ENCODE measurements around the gene TRAF4. TPM values are rescaled to one million over a fixed set of nuclear protein-coding genes. Genes with fewer than 3 reads are reported as not detected.

Gene TRAF4
- total and polyA plus RNA-seq, 4 donors: 8.5 to 32.0 (median 23.9) TPM

GRCh38 chr17:28714281-28714680 is 29.5 kb upstream of the TRAF4 start:
- no peak overlapping the region for H3K4me3 ChIP-seq (ENCODE audit: low read depth in 1 of 3, low read length in 3 of 3)
- H3K27ac ChIP-seq (ENCODE audit: low read depth in 1 of 2, low read length in 2 of 2): no peak overlapping the region
- H3K36me3 ChIP-seq (ENCODE audit: control insufficient read depth in 4 of 4, insufficient read depth in 3 of 4, low read depth in 1 of 4, low read length in 3 of 4): no peaks in the 10 kb centered on the region
- no peaks in the 10 kb centered on the region for H3K27me3 ChIP-seq (ENCODE audit: control insufficient read depth in 4 of 4, insufficient read depth in 4 of 4, low read length in 3 of 4)
- 88% methylated on average over 3 of the region's 3 CpGs for WGBS
- H3K9ac ChIP-seq (ENCODE audit: low read depth in 1 of 2, low read length in 2 of 2): no peak overlapping the region
- no peaks in the 10 kb centered on the region for H3K9me3 ChIP-seq (ENCODE audit: control insufficient read depth in 4 of 4, low read length in 3 of 4)
- no peak for DNase-seq (ENCODE audit: low spot score)
- peaks cover 2 to 20% (median 11%) of the 10 kb centered on the region in 4 donors for H3K4me1 ChIP-seq (ENCODE audit: control insufficient read depth in 4 of 4, insufficient read depth in 4 of 4, low read length in 3 of 4)
- TF ChIP-seq JUND (IDR thresholded peaks at IDR 0.05) (no peak), GABPA (IDR thresholded peaks at IDR 0.05 in 1 of 2, conservative IDR thresholded peaks at IDR 0.05 in 1 of 2) (no peak), FOXA2 (IDR thresholded peaks at IDR 0.05) (no peak), RAD21 (IDR thresholded peaks at IDR 0.05) (no peak), YY1 (IDR thresholded peaks at IDR 0.05) (no peak)

GRCh38 chr17:28715217-28715616 is 28.6 kb upstream of the TRAF4 start:
- Histone ChIP-seq H3K4me1 (ENCODE audit: control insufficient read depth in 4 of 4, insufficient read depth in 4 of 4, low read length in 3 of 4) (peaks cover 2 to 23% (median 11%) of the 10 kb centered on the region in 4 donors), H3K36me3 (ENCODE audit: control insufficient read depth in 4 of 4, insufficient read depth in 3 of 4, low read depth in 1 of 4, low read length in 3 of 4) (no peaks in the 10 kb centered on the region)
- 96% methylated on average over 2 of the region's 2 CpGs for WGBS

More at GRCh38 chr17:28715217-28715616, 28.6 kb upstream of the TRAF4 start:
- no peak for TF ChIP-seq FOXA2 (IDR thresholded peaks at IDR 0.05)
- TF ChIP-seq TAF1 (conservative IDR thresholded peaks at IDR 0.05): no peak
- no peak for TF ChIP-seq FOXA1 (IDR thresholded peaks at IDR 0.05)
- TF ChIP-seq JUND (IDR thresholded peaks at IDR 0.05): no peak
- TF ChIP-seq RXRA (IDR thresholded peaks at IDR 0.05): no peak
- TF ChIP-seq RAD21 (IDR thresholded peaks at IDR 0.05): no peak
- TF ChIP-seq ZBTB33 (IDR thresholded peaks at IDR 0.05): no peak
- no peak for TF ChIP-seq ATF3 (IDR thresholded peaks at IDR 0.05)
- TF ChIP-seq YY1 (IDR thresholded peaks at IDR 0.05): no peak
- TF ChIP-seq HNF4G (IDR thresholded peaks at IDR 0.05): no peak
- TF ChIP-seq EGR1 (IDR thresholded peaks at IDR 0.05; ENCODE audit: low read depth in 2 of 2): no peak
- no peak for TF ChIP-seq GABPA (IDR thresholded peaks at IDR 0.05 in 1 of 2, conservative IDR thresholded peaks at IDR 0.05 in 1 of 2)
- no peak for TF ChIP-seq NR2F2 (IDR thresholded peaks at IDR 0.05)
- TF ChIP-seq HNF4A (conservative IDR thresholded peaks at IDR 0.05): no peak
- TF ChIP-seq SP1 (IDR thresholded peaks at IDR 0.05): no peak
- no peak for TF ChIP-seq MAX (IDR thresholded peaks at IDR 0.05)
- no peak for TF ChIP-seq CTCF (IDR thresholded peaks at IDR 0.05; ENCODE audit: low read depth, low read length, missing input control)
- no peaks in the 10 kb centered on the region for H3K27me3 ChIP-seq (ENCODE audit: control insufficient read depth in 4 of 4, insufficient read depth in 4 of 4, low read length in 3 of 4)
- H3K9ac ChIP-seq (ENCODE audit: low read depth in 1 of 2, low read length in 2 of 2): no peak overlapping the region
- no peaks in the 10 kb centered on the region for H3K9me3 ChIP-seq (ENCODE audit: control insufficient read depth in 4 of 4, low read length in 3 of 4)
- H3K4me3 ChIP-seq (ENCODE audit: low read depth in 1 of 3, low read length in 3 of 3): no peak overlapping the region
- no peak overlapping the region for H3K27ac ChIP-seq (ENCODE audit: low read depth in 1 of 2, low read length in 2 of 2)
- DNase-seq (ENCODE audit: low spot score): no peak
